HG03139 (cell line): Measurements from ENCODE around the gene SNCAIP.

Experiments
- ATAC-seq: cut with Tn5 transposase; IDR thresholded peaks from one replicate; pipeline ENCODE4 v1.9.1; 2021; ENCODE audit not compliant: unreplicated experiment

SNCAIP gene

GRCh38 chr5:122420537-122421236 is 108.7 kb downstream of the SNCAIP start:
- ATAC-seq = no peak

GRCh38 chr5:122421374-122422079 is 109.5 kb downstream of the SNCAIP start:
- ATAC-seq = peak; percentile 74

GRCh38 chr5:122423221-122423620 is 111.2 kb downstream of the SNCAIP start:
- no peak for ATAC-seq

GRCh38 chr5:122424132-122424531 is 112.1 kb downstream of the SNCAIP start:
- no peak for ATAC-seq

GRCh38 chr5:122426301-122426700 is 114.3 kb downstream of the SNCAIP start:
- ATAC-seq = no peak

- no peak for ATAC-seq
These were observed 115.6 kb downstream of the SNCAIP start for GRCh38 chr5:122427621-122428020.

- no peak for ATAC-seq
These were observed 117.7 kb downstream of the SNCAIP start for GRCh38 chr5:122429545-122430318.

- no peak for ATAC-seq
These were observed 118.2 kb downstream of the SNCAIP start for GRCh38 chr5:122430319-122430586.

- ATAC-seq = no peak
These were observed 119.3 kb downstream of the SNCAIP start for GRCh38 chr5:122431298-122431697.

- no peak for ATAC-seq
These were observed 122.4 kb downstream of the SNCAIP start for GRCh38 chr5:122434205-122434970.

GRCh38 chr5:122435234-122435633 is 123.2 kb downstream of the SNCAIP start:
- no peak for ATAC-seq

GRCh38 chr5:122435761-122436160 is 123.7 kb downstream of the SNCAIP start:
- no peak for ATAC-seq

GRCh38 chr5:122436615-122437014 is 124.6 kb downstream of the SNCAIP start:
- ATAC-seq = no peak

- no peak for ATAC-seq
These were observed 127.6 kb downstream of the SNCAIP start for GRCh38 chr5:122439645-122440044.

- no peak for ATAC-seq
These were observed 130.9 kb downstream of the SNCAIP start for GRCh38 chr5:122442938-122443337.

GRCh38 chr5:122444411-122444810 is 132.4 kb downstream of the SNCAIP start:
- ATAC-seq = no peak

- no peak for ATAC-seq
These were observed 133.0 kb downstream of the SNCAIP start for GRCh38 chr5:122445070-122445469.

GRCh38 chr5:122447072-122447471 is 135.0 kb downstream of the SNCAIP start:
- ATAC-seq = no peak

GRCh38 chr5:122447879-122448278 is 135.8 kb downstream of the SNCAIP start:
- ATAC-seq = no peak

GRCh38 chr5:122454541-122454940 is 142.5 kb downstream of the SNCAIP start:
- ATAC-seq = no peak

- ATAC-seq = no peak
These were observed 143.9 kb downstream of the SNCAIP start for GRCh38 chr5:122455939-122456338.
